Fibroblast of skin of back (primary cell): ENCODE results near the gene SLC6A4. TPM values are rescaled to one million over a fixed set of nuclear protein-coding genes. Genes with fewer than 3 reads are reported as not detected.

Source experiments
- DNase-seq: peaks from one replicate; pipeline ENCODE4 v3.0.0-alpha.2; 2013
- polyA plus RNA-seq, 2 experiments: library from polyadenylated mRNA; unstranded; fragments of 120-200 nt; gene quantifications; one replicate each; pipeline ENCODE4 v1.2.1, GENCODE V29; 2013; ENCODE audit not compliant: insufficient read length in 2 of 2

SLC6A4 gene
- not detected for polyA plus RNA-seq (2013, experiment 1 of 2; ENCODE audit: insufficient read length)
- 0.02 TPM for polyA plus RNA-seq (2013, experiment 2 of 2; ENCODE audit: insufficient read length)

DNA sequence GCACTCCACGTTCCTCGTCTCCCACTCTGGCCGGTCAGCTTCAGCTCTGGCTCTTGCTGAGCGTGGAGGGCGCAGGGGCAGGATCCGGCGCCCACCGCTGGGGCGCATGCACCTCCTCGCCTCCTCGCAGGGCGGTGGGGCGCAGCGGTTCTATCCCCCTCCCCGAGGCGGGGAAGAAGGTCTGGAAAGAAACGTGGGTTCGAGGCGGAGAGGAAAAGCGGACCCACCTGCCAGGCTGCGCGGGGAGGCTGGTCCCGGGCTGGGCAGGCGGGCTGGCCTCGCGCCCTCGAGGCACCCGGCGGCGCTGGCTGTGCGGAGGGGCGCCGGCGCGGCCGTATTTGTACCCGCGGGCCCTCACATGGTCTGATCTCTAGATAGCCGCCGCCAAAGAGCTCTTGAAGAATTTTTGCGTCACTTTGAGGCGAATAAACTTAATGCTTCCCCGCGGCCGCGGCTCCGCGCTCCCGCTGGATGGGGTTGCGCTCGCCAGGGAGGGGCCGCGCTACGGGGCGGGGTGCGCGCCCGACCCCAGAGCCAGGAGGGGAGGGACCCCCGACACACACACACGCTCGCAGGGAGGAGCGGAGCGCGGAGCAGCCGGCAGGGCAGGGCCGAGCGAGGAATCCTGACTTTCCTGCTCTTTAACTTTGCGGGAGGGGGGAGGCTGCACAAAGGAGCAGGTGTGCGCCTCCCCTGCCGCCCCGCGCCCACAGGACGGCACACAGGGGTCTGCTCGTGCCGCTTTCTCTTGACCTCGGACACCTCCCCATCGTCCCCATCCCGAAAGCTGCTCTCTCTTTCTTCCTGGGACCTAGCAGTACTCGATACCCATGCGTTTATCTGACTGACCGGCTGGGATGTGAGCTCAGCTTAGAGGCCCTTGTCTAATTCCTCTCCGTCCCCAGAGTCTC is at the start of gene SLC6A4:
SLC6A4 (minus strand) TSS at position 312 of the 911 bp plus-strand sequence. CDS start 13,739 bp downstream, outside the sequence.
- DNase-seq: peak; percentile 6

DNA sequence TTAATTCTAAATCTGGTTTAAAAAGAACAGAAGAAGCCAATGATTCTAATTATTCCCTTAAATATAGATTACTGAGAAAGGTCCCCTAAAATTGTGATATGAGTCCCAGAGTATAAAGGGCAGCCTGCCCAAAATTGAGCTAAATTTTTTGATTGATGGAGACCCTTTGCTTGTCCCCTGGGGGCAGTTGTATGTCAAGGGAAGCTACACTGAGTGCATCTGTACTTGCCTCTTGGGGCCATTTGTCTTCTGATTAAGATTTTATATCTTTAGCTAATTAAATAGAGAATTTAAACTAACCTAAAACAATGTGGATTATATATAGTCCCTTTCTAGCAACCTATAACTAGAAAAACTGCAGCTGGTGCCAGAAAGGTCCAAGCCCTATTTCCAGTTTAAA is 43.7 kb upstream of the SLC6A4 start:
- no peak for DNase-seq

DNA sequence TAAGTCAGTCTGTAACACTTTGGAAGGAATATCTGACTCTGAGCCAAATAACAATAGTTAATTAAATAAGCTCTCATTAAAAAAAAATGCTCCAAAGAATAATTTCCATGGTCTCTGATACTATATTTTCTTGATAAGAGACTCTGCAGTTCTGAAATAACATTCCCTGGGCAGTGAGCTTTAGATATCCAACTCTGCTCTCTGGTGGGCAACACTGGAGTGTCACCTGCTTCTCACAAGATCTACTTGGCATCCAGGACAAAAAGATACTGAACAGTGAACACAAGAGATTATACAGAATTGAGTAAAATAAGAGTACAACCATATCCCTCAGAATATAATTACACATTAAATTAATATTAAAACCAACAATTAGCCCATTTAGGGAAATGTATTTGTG is 42.5 kb upstream of the SLC6A4 start:
- DNase-seq: peak; percentile 22

DNA sequence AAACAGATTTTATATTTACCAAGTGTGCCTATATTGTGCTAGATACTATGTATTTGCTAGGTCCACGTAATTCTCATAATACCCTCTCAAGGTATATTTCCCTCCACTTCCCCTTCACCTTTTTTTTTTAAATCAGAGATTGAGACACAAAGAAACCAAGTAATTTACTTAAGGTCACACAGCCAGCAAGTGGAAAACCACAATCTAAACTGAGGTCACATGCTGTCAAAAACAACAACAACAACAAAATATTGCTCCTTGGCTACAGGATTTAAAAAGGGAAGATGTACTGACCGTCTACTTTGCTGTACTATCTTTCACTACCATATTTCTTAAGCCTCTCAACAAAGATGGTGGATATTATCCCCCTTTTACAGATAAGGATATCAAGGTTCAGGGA is 40.4 kb upstream of the SLC6A4 start:
- no peak for DNase-seq

DNA sequence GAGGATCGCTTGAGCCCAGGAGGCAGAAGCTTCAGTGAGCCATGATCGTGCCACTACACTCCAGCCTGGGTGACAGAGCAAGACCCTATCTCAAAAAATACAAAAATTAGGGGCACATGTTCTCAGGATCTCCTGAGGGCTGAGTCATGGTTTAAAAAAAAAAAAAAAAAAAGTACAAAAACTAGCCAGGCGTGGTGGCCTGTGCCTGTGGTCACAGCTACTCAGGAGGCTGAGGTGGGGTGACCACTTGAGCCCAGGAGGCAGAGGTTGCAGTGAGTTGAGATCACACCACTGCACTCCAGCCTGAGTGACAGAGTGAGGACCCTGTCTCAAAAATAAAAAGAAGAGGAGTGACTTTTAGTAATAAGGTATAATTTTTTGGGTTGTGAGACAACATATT is 39.4 kb upstream of the SLC6A4 start:
- no peak for DNase-seq

DNA sequence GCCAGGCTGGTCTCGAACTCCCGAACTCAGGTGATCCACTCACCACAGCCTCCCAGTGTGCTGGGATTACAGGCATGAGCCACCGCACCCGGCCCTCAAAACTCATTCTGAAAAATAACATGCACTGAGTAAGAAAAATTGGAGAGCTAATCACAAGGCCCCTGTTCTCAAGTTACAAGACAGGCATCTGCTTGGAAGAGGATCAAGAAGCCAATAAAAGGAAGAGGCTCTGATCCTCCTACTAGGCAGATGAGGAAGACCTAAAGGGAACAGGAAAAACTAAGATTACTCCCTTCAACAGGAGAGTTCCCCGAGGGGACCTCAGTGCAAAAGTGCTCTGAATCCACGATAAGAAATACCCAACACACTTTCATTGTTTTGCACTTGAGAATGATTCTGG is 37.9 kb upstream of the SLC6A4 start:
- no peak for DNase-seq

DNA sequence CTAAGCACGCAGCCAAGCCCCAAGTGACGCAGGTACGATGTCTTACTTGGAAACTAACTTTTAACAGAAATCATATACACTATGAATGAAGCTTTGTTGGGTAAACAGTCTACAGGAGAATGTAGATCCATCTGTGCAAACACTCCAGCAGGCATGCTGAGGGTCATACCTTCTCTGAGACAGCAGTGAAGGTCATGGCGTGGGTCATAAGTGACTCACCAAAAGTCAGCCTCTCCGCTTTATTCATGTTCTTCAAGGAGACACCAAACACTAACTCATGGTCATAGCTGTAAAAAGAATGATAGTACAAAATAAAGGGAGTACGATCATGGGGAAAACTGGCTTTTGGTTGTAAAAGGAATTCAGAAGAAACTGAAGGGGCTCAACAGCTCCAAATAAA is 35.6 kb upstream of the SLC6A4 start:
- no peak for DNase-seq

DNA sequence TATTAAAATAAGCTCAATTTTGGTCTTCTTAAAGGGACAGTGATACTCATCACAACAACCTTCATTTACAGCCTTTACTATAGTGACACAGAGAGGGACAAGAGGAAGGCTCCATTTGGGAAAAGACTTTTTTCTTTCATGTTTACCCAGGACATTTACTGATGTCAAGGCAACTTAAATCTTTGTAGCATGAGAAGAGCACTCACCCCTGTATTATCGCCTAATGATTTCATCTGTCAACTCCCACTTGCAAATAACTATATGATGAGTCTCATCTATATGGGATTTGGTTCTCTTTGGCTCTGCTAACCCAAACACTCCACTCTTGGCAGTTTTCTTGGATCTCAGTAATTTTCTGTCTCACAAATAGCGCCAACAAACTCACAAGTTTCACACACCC is 32.1 kb upstream of the SLC6A4 start:
- peak; percentile 13 for DNase-seq

DNA sequence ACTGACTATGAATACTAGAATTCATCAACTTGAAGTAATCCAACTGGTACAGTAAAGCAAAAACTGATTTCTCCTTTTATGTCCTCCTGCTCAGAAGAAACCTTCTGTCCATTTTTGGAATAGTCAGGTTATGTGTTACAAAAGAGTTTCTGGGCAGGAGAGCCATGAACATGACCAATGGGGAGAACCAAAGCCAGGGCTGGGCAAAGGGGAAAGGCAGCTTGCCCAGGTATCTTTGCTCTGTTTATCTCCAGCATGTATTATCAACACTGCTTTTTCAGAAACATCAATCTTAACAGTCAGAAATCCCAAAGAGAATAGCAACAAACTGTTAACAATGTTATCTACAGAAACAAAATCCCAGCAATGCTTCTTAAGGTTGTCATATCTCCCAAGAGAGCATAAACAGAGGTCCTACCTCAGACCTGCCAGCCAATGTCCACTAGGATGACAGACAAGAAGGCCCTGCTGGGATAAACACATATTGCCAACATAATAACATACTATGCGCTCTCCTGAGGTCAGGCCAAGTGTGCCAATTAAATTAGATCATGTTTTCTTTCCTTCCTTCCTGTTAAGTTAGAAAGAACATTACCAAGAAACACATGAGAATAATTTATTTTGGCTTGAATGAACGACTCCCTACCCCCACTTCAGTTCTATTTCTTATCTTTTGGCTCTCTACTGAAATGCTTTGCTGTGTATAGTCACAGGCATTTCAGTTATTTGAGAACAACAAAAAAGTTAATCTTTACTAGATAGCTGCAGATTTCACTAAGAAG is 28.2 kb upstream of the SLC6A4 start:
- peak; percentile 47 for DNase-seq

DNA sequence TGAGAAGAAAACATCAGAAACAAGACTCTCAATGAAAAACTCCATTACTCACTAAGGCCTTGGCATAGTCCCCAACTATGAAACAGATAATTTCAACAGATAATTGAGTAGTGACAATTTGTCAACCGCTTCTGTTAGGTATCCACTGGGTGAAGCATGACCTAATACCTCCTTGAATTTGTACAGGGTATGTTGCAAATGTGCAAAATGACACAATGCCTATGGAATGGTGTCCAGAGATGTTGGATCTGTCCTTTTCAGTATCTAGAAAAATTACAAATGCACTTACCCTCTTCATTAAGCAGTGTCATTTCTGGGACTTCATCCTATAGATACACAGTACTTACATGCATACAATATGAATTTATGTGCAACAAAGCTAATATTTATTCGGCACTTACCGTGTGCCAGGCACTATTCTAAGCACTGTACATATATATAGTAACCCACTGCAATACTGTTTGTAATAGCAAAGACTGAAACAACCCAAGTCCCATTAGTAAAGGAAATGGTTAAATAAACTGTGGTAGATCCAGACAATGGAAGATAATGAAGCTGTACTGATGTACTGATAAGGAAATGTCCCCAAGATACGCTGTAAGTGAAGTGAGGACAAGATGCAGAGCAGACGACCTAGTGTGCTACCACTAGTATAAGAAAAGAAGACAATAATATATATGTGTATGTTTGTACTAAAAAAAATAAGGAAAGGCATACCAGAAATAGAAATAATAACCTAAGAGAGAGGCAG is 21.4 kb upstream of the SLC6A4 start:
- peak; percentile 50 for DNase-seq

DNA sequence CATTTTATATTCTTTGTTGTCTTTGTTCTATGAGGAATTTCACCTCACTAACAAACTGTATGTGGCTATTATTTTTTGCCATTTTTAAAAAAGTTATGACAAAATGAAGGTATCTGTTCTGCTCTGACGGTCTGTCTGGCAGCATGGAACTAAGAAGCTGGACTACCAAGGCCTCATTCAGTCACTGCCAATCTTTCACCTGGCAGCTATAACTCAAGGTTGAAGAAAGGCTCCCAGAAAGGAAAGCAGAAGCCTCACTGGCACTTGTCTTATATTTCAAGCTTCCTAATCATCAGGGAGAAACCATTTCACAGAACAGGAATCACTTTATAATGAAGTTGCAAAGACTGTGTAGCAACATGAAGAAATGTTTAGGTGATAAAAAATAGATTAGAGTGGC is 18.7 kb upstream of the SLC6A4 start:
- DNase-seq: no peak

DNA sequence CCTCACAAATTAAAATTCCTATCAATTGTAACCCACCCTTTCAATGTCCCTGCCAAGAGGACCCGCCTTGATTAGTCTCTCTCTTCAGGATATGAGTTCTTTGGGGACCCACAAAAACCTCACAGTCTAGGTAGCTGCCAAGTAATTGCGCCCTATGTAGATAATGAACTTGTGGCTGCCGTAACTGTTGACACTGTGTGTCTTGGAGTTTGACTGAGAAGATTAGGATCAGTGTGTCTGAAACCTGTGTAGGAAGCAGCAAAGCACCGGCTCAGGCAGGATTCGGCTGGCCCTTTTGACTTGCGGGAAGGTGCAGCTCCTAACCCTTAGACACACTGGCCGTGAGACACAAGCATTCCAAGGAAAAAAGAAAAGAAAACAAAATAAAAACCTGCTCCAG is 17.8 kb upstream of the SLC6A4 start:
- no peak for DNase-seq

DNA sequence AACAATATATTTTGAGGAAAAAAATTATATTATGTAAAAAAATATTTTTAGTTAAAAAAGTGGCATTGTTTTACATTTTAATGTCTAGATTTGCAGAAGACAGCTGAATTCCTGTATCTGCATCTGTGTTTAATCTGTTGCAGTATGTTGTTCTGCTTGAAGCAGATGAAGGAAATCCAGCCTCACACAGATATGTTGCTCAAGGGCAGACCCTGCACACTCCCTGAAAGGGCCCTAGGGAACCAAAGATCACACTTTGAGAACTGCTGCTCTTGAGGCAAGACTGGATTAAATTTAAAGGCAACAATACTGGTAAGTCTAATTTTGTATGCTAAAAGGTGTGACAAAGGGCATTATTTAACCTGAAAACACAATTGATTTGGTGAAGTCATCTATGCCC is 16.4 kb upstream of the SLC6A4 start:
- DNase-seq: no peak

DNA sequence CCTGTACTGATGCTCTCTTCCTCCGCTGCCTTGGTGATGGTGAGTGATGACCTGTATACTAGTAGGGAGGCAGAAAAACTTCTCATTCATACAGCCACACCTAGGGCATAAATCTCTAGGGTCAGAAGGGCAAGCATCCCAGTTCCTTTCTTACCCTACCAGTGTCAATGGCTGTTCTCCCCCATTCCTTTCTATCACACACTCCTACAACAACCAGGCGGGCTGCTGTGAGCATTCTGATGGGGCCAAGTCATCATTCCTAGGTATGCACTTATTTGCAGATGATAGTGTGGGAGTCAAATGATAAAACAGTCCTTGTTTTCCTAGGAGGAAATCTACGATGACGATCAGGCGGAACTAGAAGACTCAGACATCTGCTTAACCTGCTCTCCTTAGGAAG is 14.0 kb upstream of the SLC6A4 start:
- DNase-seq: no peak

DNA sequence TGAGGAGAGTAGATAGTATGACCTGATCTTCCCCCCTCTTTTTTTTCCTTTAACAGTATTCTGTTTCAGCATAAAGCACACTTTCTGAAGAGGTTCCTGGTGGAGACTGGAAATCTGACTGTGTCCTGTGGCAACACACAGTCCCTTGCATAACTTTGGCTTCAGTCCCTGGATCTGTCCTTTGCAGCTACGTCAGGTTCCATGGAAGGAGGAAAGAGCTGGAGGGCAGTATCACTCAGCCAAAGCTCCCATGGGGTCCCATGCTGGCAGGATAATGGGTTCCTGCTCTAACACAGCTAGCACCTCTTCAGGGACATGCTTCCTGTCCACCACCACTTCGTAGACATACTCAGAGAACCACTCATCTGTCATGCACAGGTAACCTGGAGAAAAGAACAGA is 13.3 kb upstream of the SLC6A4 start:
- no peak for DNase-seq

DNA sequence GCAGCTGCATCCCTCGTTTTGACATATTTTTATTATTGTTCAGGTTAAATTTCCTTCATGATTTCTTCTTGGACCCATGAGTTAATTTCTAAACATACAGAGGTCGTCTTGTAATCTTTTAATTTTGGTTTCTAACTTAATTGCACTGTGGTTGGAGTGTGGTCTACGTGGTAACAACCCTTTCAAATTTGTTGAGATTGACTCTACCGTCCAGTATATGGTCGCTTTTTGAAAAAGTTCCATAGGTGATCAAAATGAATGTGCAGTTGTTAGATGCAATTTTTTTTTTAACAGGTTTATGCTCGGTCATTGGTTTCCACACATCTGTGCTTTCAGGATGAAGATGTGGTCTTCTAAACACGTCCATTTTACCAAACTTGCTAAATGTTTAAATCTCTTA is 11.0 kb upstream of the SLC6A4 start:
- DNase-seq: no peak

DNA sequence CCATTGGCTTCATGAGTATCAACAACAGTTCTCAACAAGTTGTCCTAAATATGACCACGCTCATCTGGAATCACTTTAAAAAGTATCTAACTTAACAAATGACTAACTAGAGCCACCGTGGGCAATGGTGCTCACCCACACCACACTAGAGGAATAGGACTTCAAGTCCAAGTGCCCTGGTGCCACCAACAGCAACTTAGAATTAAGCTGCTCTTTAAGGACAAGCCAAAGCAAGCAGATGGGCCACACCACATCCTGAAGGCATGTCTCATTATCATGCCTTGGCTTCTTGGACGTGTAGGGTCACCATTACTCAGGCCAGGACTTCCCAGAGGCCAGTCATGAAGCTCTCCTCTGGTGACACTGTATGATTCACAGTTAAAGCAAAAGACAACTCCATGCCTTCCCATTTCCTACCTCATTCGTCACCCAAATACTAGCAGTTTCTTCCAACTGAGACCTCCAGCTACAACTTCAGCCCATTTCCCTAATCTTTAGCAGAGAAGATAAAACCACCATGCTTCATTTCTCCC is 9.4 kb upstream of the SLC6A4 start:
- DNase-seq: peak; percentile 84

DNA sequence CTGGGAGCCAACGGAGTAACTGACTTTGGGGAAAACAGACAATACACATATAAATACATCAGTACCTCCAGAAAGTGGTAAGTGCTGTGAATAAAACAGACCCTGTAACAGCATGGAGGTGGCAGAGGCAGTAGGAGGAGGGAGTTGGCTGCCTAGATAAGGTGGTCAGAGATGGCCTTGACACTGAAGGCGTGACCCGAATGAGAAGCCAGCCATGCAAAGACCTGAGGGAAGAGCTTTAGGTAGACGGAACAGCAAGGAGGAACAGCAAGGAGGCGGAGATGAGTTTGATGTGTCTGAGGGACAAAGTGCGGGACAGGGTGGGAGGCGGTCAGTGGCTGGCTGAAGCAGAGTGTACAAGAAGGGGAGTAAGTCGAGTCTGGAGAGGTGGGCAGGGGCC is 8.1 kb upstream of the SLC6A4 start:
- DNase-seq: no peak

DNA sequence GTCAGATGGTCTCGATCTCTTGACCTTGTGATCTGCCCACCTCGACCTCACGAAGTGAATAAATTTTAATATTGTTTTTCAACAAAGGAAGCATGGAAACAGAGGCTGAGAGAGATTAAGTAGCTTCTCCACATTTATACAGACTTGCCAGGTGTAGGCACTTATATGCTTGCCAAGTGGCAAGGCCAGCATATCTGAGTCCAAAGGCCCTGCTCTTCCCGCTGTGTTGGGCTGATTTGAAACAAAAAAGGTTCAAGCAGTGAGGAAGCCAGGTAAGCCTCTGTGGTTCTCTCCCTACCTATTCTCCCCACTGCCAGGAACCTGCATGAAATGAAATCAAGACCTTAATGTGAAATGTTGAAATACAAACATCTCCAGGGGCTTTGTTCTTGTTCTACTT is 7.5 kb upstream of the SLC6A4 start:
- no peak for DNase-seq

DNA sequence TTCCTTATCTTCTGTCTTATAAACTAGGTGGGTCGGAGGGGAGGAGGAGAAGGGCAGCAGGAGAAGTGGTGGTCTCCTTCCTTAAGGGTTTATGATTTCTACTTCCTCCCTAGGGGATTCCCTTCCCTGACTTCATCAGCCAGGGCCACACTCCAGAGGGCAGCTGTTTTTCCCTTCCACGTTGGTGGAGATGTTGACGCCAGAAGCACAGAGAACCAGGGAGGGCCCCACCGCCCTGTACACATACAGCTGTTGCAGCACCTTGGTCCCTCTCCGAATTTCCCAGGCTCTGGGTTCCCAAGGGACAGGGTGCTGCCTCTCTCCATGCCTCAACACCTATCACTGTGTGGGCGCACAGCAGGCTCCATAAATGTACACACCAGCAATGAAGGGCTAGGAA is 5.6 kb upstream of the SLC6A4 start:
- no peak for DNase-seq

DNA sequence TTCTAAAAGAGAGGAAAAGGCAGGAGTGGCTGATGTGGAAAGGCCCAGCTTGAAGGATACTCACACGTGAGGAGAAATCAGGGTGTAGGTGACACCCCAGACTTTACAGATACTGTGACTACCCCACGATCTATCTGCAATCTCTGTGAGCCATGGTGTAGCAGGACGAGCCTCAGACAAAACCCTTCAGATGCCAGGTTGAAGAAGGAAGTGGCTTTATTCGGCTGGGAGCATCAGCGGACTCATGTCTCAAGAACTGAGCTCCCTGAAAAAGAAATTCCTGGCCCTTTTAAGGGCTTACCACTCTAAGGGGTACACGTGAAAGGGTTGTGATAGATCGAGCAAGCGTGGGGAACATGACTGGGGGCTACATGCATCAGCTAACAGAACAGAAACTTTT is 4.7 kb upstream of the SLC6A4 start:
- no peak for DNase-seq

DNA sequence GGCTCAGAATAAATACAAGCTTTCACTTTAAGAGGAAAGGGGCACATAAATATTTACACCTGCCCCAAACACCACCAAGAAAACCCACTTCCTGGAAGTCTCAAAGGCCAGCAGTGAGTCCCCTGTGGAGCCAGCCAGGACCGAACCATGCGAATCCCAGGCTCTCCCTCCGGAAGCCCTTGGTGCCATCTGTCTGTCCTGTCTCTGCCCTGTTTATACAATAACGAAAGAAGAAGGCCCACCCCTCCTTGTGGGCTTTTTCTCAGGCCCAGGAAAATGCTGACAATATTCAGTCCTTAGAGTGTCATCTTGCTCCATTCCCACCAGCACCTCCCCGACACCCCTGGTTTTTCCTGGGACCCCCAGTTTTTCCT is 3.6 kb upstream of the SLC6A4 start:
- no peak for DNase-seq
